Gastrocnemius medialis (tissue), 4 donors: Measurements from ENCODE around the gene KLRC3.
"Not testable (repeated sequence)": the region's sequence is repeated elsewhere in the genome, so short reads cannot be mapped to it uniquely, and the experiment has no call there.

ENCODE experiments used
- CTCF ChIP-seq, 5 experiments: fragments of 450-650 bp in 3 of 5; fragments of 200-600 bp in 2 of 5; sonication (generic) in 2 of 5; IDR thresholded peaks in 4 of 5; conservative IDR thresholded peaks in 1 of 5; 1 replicate in 4 of 5; 2 replicates in 1 of 5; pipeline ENCODE4 v1.5.1; 2016 to 2019; ENCODE audit warnings: antibody characterized with exemption in 5 of 5, mild to moderate bottlenecking in 3 of 5, moderate library complexity in 3 of 5
- POLR2A ChIP-seq, 2 donors: fragments of 450-650 bp; IDR thresholded peaks; one replicate each; pipeline ENCODE4 v1.6.1; 2017; ENCODE audit warnings: antibody characterized with exemption in 2 of 2, mild to moderate bottlenecking in 2 of 2, moderate library complexity in 2 of 2

- TF ChIP-seq CTCF (IDR thresholded peaks at IDR 0.05 in 4 of 5, conservative IDR thresholded peaks at IDR 0.05 in 1 of 5); POLR2A (IDR thresholded peaks at IDR 0.05): not testable (repeated sequence)
Observed at GRCh38 chr12:10446052-10446451, 25.7 kb upstream of the KLRC3 start.
